MG63 (cell line): ENCODE measurements around the gene RNU1-2. TPM values are rescaled to one million over a fixed set of nuclear protein-coding genes. Genes with fewer than 3 reads are reported as not detected.
"Not testable (repeated sequence)": the region's sequence is repeated elsewhere in the genome, so short reads cannot be mapped to it uniquely, and the experiment has no call there.

Experiments
- DNase-seq: peaks from one replicate; pipeline ENCODE4 v3.0.0-alpha.2; 2020
- H3K27me3 ChIP-seq: fragments of 250-450 bp; sonication (Bioruptor Pico); 2 replicates; pipeline ENCODE4 v1.5.1; 2020; ENCODE audit warnings: mild to moderate bottlenecking, moderate library complexity
- H3K36me3 ChIP-seq: fragments of 250-450 bp; sonication (Bioruptor Pico); 2 replicates; pipeline ENCODE4 v1.5.1; 2020; ENCODE audit warnings: mild to moderate bottlenecking, moderate library complexity
- H3K4me3 ChIP-seq: fragments of 250-450 bp; sonication (Bioruptor Pico); 2 replicates; pipeline ENCODE4 v1.5.1; 2020; ENCODE audit warnings: mild to moderate bottlenecking, moderate library complexity
- H3K9me3 ChIP-seq: fragments of 250-450 bp; sonication (Bioruptor Pico); 2 replicates; pipeline ENCODE4 v1.5.1; 2020; ENCODE audit warnings: mild to moderate bottlenecking, moderate library complexity
- total RNA-seq: library from RNA; depleted of rRNA; stranded (reverse); fragments of >200 nt; shearing (Covaris generic); gene quantifications from 2 replicates; pipeline ENCODE4 v1.2.3, GENCODE V29; 2014; ENCODE audit warnings: low replicate concordance

The RNU1-2 gene
- total RNA-seq, 1 experiment from 2014 or later: not detected

GRCh38 chr1:16882986-16883385 is 12.8 kb upstream of the RNU1-2 start:
- H3K36me3 ChIP-seq: no peaks in the 10 kb centered on the region
- H3K4me3 ChIP-seq: no peak overlapping the region
- no peaks in the 10 kb centered on the region for H3K9me3 ChIP-seq
- H3K27me3 ChIP-seq: peaks cover 13% of the 10 kb centered on the region
- DNase-seq: no peak

- not testable (repeated sequence) for H3K36me3 ChIP-seq, H3K27me3 ChIP-seq, H3K9me3 ChIP-seq, DNase-seq, H3K4me3 ChIP-seq
Measured at GRCh38 chr1:16884487-16884886, 11.3 kb upstream of the RNU1-2 start.

GRCh38 chr1:16886860-16887605 is 8.7 kb upstream of the RNU1-2 start:
- no peak for DNase-seq
- H3K27me3 ChIP-seq: peaks cover 4% of the 10 kb centered on the region; the same call in 1 of the 2 replicates
- H3K9me3 ChIP-seq: no peaks in the 10 kb centered on the region
- H3K4me3 ChIP-seq: no peak overlapping the region
- no peaks in the 10 kb centered on the region for H3K36me3 ChIP-seq

- Histone ChIP-seq H3K4me3 (peak overlapping the region; percentile 86), H3K27me3 (0 out of 2 replicates have a peak, but pooled peaks cover 4% of the 10 kb centered on the region), H3K9me3 (no peaks in the 10 kb centered on the region), H3K36me3 (no peaks in the 10 kb centered on the region)
- peak; percentile 89 for DNase-seq
Measured at GRCh38 chr1:16888860-16889816, 6.6 kb upstream of the RNU1-2 start.

- not testable (repeated sequence) for H3K4me3 ChIP-seq, H3K27me3 ChIP-seq, H3K36me3 ChIP-seq, H3K9me3 ChIP-seq, DNase-seq
Measured at GRCh38 chr1:16890539-16891021, 5.2 kb upstream of the RNU1-2 start.

GRCh38 chr1:16891057-16891456 is 4.7 kb upstream of the RNU1-2 start:
- H3K4me3 ChIP-seq, H3K9me3 ChIP-seq, H3K36me3 ChIP-seq, DNase-seq, H3K27me3 ChIP-seq: not testable (repeated sequence)

- DNase-seq, H3K4me3 ChIP-seq, H3K9me3 ChIP-seq, H3K36me3 ChIP-seq, H3K27me3 ChIP-seq: not testable (repeated sequence)
Measured at GRCh38 chr1:16892978-16893525, 2.7 kb upstream of the RNU1-2 start.

- not testable (repeated sequence) for H3K27me3 ChIP-seq, H3K9me3 ChIP-seq, H3K36me3 ChIP-seq, DNase-seq, H3K4me3 ChIP-seq
Measured at GRCh38 chr1:16893796-16894195, 2.0 kb upstream of the RNU1-2 start.

GRCh38 chr1:16894338-16894737 is 1.4 kb upstream of the RNU1-2 start:
- DNase-seq, H3K36me3 ChIP-seq, H3K27me3 ChIP-seq, H3K4me3 ChIP-seq, H3K9me3 ChIP-seq: not testable (repeated sequence)

GRCh38 chr1:16895233-16895597 is 565 bp upstream of the RNU1-2 start:
- DNase-seq, H3K36me3 ChIP-seq, H3K9me3 ChIP-seq, H3K27me3 ChIP-seq: not testable (repeated sequence)
- H3K4me3 ChIP-seq: peak overlapping the region; percentile 33

GRCh38 chr1:16896316-16897055 is 706 bp downstream of the RNU1-2 start:
- not testable (repeated sequence) for H3K27me3 ChIP-seq, H3K4me3 ChIP-seq, H3K9me3 ChIP-seq, H3K36me3 ChIP-seq
- DNase-seq: peak; percentile 90

GRCh38 chr1:16897653-16898052 is 1.9 kb downstream of the RNU1-2 start:
- not testable (repeated sequence) for H3K4me3 ChIP-seq, H3K9me3 ChIP-seq, H3K36me3 ChIP-seq, H3K27me3 ChIP-seq, DNase-seq

- H3K27me3 ChIP-seq, H3K36me3 ChIP-seq, H3K4me3 ChIP-seq, DNase-seq, H3K9me3 ChIP-seq: not testable (repeated sequence)
Measured at GRCh38 chr1:16898298-16898697, 2.5 kb downstream of the RNU1-2 start.

GRCh38 chr1:16899020-16899419 is 3.2 kb downstream of the RNU1-2 start:
- H3K27me3 ChIP-seq, H3K36me3 ChIP-seq, DNase-seq, H3K4me3 ChIP-seq, H3K9me3 ChIP-seq: not testable (repeated sequence)

GRCh38 chr1:16900751-16901150 is 5.0 kb downstream of the RNU1-2 start:
- no peaks in the 10 kb centered on the region; the same call in 1 of the 2 replicates for H3K9me3 ChIP-seq
- no peaks in the 10 kb centered on the region for H3K36me3 ChIP-seq
- H3K27me3 ChIP-seq: no peaks in the 10 kb centered on the region
- H3K4me3 ChIP-seq: no peak overlapping the region
- no peak for DNase-seq

- DNase-seq, H3K27me3 ChIP-seq, H3K9me3 ChIP-seq, H3K36me3 ChIP-seq, H3K4me3 ChIP-seq: not testable (repeated sequence)
Measured at GRCh38 chr1:16901371-16901770, 5.6 kb downstream of the RNU1-2 start.

- no peak overlapping the region for H3K4me3 ChIP-seq
- DNase-seq: peak; percentile 67
Measured at GRCh38 chr1:16903054-16903453, 7.3 kb downstream of the RNU1-2 start.

More at GRCh38 chr1:16903054-16903453, 7.3 kb downstream of the RNU1-2 start:
- no peaks in the 10 kb centered on the region for H3K36me3 ChIP-seq
- H3K27me3 ChIP-seq: no peaks in the 10 kb centered on the region
- H3K9me3 ChIP-seq: no peaks in the 10 kb centered on the region; the same call in 1 of the 2 replicates
